Measurements from ENCODE around the gene ACSL3.

Gene ACSL3

GRCh38 chr2:222959358-222959757, 98.5 kb downstream of the ACSL3 start:
- no peaks in the 10 kb centered on the region for H3K36me3 ChIP-seq (replicated peaks; ENCODE audit: insufficient read depth, low read length)

GRCh38 chr2:222960126-222960525, 99.3 kb downstream of the ACSL3 start:
- TF ChIP-seq EZH2phosphoT487 (IDR thresholded peaks at IDR 0.05; ENCODE audit: low read length) (no peak), EZH2 (optimal IDR thresholded peaks at IDR 0.05; ENCODE audit: low read depth, low read length) (no peak)
- no peak overlapping the region for H2AFZ ChIP-seq (ENCODE audit: low read length)
- no peak overlapping the region for H3K4me2 ChIP-seq (ENCODE audit: low read depth, low read length)
- DNase-seq, result no peak
- no peaks in the 10 kb centered on the region for H3K9me2 ChIP-seq (replicated peaks; ENCODE audit: insufficient read depth, low read length)
- H3K4me3 ChIP-seq (ENCODE audit: low read length), result no peak overlapping the region
- H4K20me1 ChIP-seq (ENCODE audit: insufficient read depth, low read length), result no peaks in the 10 kb centered on the region
- no peaks in the 10 kb centered on the region for H3K9me3 ChIP-seq (replicated peaks; ENCODE audit: insufficient read depth, low read length)
- H3F3A ChIP-seq (ENCODE audit: insufficient read depth, low read length), result no peaks in the 10 kb centered on the region
- no peak overlapping the region for H3K9ac ChIP-seq (ENCODE audit: low read length)
- H3K36me3 ChIP-seq (replicated peaks; ENCODE audit: insufficient read depth, low read length), result no peaks in the 10 kb centered on the region
- no peak overlapping the region for H3K27ac ChIP-seq (ENCODE audit: low read length)
- no peaks in the 10 kb centered on the region for H3K27me3 ChIP-seq (replicated peaks; ENCODE audit: insufficient read depth, low read length)
- no peaks in the 10 kb centered on the region for H3K4me1 ChIP-seq (ENCODE audit: low read length)
- H3K79me2 ChIP-seq (ENCODE audit: low read length), result no peaks in the 10 kb centered on the region

More at GRCh38 chr2:222959358-222959757, 98.5 kb downstream of the ACSL3 start:
- Histone ChIP-seq H2AFZ (ENCODE audit: low read length) (no peak overlapping the region), H3K9me3 (replicated peaks; ENCODE audit: insufficient read depth, low read length) (no peaks in the 10 kb centered on the region), H4K20me1 (ENCODE audit: insufficient read depth, low read length) (no peaks in the 10 kb centered on the region), H3K9me2 (replicated peaks; ENCODE audit: insufficient read depth, low read length) (no peaks in the 10 kb centered on the region), H3K4me3 (ENCODE audit: low read length) (no peak overlapping the region), H3K79me2 (ENCODE audit: low read length) (no peaks in the 10 kb centered on the region), H3F3A (ENCODE audit: insufficient read depth, low read length) (no peaks in the 10 kb centered on the region), H3K27ac (ENCODE audit: low read length) (no peak overlapping the region), H3K4me2 (ENCODE audit: low read depth, low read length) (no peak overlapping the region), H3K27me3 (replicated peaks; ENCODE audit: insufficient read depth, low read length) (no peaks in the 10 kb centered on the region), H3K9ac (ENCODE audit: low read length) (no peak overlapping the region), H3K4me1 (ENCODE audit: low read length) (no peaks in the 10 kb centered on the region)
- DNase-seq, result no peak
- TF ChIP-seq EZH2phosphoT487 (IDR thresholded peaks at IDR 0.05; ENCODE audit: low read length) (no peak), CTCF (IDR thresholded peaks at IDR 0.05; ENCODE audit: low read length) (no peak), EZH2 (optimal IDR thresholded peaks at IDR 0.05; ENCODE audit: low read depth, low read length) (no peak)

GRCh38 chr2:222963641-222964040, 102.8 kb downstream of the ACSL3 start:
- Histone ChIP-seq H3K36me3 (replicated peaks; ENCODE audit: insufficient read depth, low read length) (no peaks in the 10 kb centered on the region), H3K4me3 (ENCODE audit: low read length) (no peak overlapping the region), H3F3A (ENCODE audit: insufficient read depth, low read length) (no peaks in the 10 kb centered on the region), H3K27me3 (replicated peaks; ENCODE audit: insufficient read depth, low read length) (no peaks in the 10 kb centered on the region), H3K4me2 (ENCODE audit: low read depth, low read length) (no peak overlapping the region), H3K27ac (ENCODE audit: low read length) (no peak overlapping the region), H4K20me1 (ENCODE audit: insufficient read depth, low read length) (no peaks in the 10 kb centered on the region), H3K79me2 (ENCODE audit: low read length) (no peaks in the 10 kb centered on the region), H3K4me1 (ENCODE audit: low read length) (no peaks in the 10 kb centered on the region), H3K9me3 (replicated peaks; ENCODE audit: insufficient read depth, low read length) (no peaks in the 10 kb centered on the region), H3K9me2 (replicated peaks; ENCODE audit: insufficient read depth, low read length) (no peaks in the 10 kb centered on the region), H2AFZ (ENCODE audit: low read length) (no peak overlapping the region), H3K9ac (ENCODE audit: low read length) (no peak overlapping the region)
- DNase-seq, result no peak
- TF ChIP-seq EZH2phosphoT487 (IDR thresholded peaks at IDR 0.05; ENCODE audit: low read length) (no peak), EZH2 (optimal IDR thresholded peaks at IDR 0.05; ENCODE audit: low read depth, low read length) (no peak), CTCF (IDR thresholded peaks at IDR 0.05; ENCODE audit: low read length) (no peak)

GRCh38 chr2:222964376-222965031, 103.7 kb downstream of the ACSL3 start:
- TF ChIP-seq EZH2phosphoT487 (IDR thresholded peaks at IDR 0.05; ENCODE audit: low read length) (no peak), EZH2 (optimal IDR thresholded peaks at IDR 0.05; ENCODE audit: low read depth, low read length) (no peak), CTCF (IDR thresholded peaks at IDR 0.05; ENCODE audit: low read length) (no peak)

More at GRCh38 chr2:222964376-222965031, 103.7 kb downstream of the ACSL3 start:
- Histone ChIP-seq H3K79me2 (ENCODE audit: low read length) (no peaks in the 10 kb centered on the region), H3K9ac (ENCODE audit: low read length) (no peak overlapping the region), H3K27me3 (replicated peaks; ENCODE audit: insufficient read depth, low read length) (no peaks in the 10 kb centered on the region), H3K4me1 (ENCODE audit: low read length) (no peaks in the 10 kb centered on the region), H3K9me2 (replicated peaks; ENCODE audit: insufficient read depth, low read length) (no peaks in the 10 kb centered on the region), H3K4me3 (ENCODE audit: low read length) (no peak overlapping the region), H3K36me3 (replicated peaks; ENCODE audit: insufficient read depth, low read length) (no peaks in the 10 kb centered on the region), H4K20me1 (ENCODE audit: insufficient read depth, low read length) (no peaks in the 10 kb centered on the region), H3K27ac (ENCODE audit: low read length) (no peak overlapping the region), H3F3A (ENCODE audit: insufficient read depth, low read length) (no peaks in the 10 kb centered on the region), H3K4me2 (ENCODE audit: low read depth, low read length) (no peak overlapping the region), H3K9me3 (replicated peaks; ENCODE audit: insufficient read depth, low read length) (no peaks in the 10 kb centered on the region), H2AFZ (ENCODE audit: low read length) (no peak overlapping the region)
- no peak for DNase-seq

Measured in MM.1S (cell line).